ENCODE data around the gene COL28A1. TPM values are rescaled to one million over a fixed set of nuclear protein-coding genes. Genes with fewer than 3 reads are reported as not detected.
A peak's percentile ranks its signal among the peaks of the same experiment; 100 is the strongest.

COL28A1 gene
- polyA plus RNA-seq, 1 donor from 2014 or later: not detected

- Mint-ChIP-seq H3K4me1 (peaks cover 0 to 1% (median 0%) of the 10 kb centered on the region in 3 donors), H3K27me3 (peaks cover 2% of the 10 kb centered on the region), H3K27ac (no peak overlapping the region), H3K9me3 (peaks cover 0 to 5% (median 2%) of the 10 kb centered on the region in 3 donors), H3K36me3 (peaks cover 2% of the 10 kb centered on the region), H3K4me3 (no peak overlapping the region)
These were observed 182.8 kb downstream of the COL28A1 start for GRCh38 chr7:7352845-7353244.

GRCh38 chr7:7351832-7352231, 183.8 kb downstream of the COL28A1 start:
- H3K4me3 Mint-ChIP-seq: no peak overlapping the region
- H3K27ac Mint-ChIP-seq: no peak overlapping the region
- H3K9me3 Mint-ChIP-seq: peaks cover 0 to 5% (median 2%) of the 10 kb centered on the region in 3 donors
- peaks cover 0 to 1% (median 0%) of the 10 kb centered on the region in 3 donors for H3K4me1 Mint-ChIP-seq
- H3K27me3 Mint-ChIP-seq: peaks cover 2% of the 10 kb centered on the region
- H3K36me3 Mint-ChIP-seq: peaks cover 2% of the 10 kb centered on the region

GRCh38 chr7:7351156-7351555, 184.5 kb downstream of the COL28A1 start:
- Mint-ChIP-seq H3K9me3 (peaks cover 0 to 5% (median 2%) of the 10 kb centered on the region in 3 donors), H3K27ac (no peak overlapping the region), H3K4me3 (peak overlapping the region in 1 of 4 donors; percentile 39), H3K36me3 (peaks cover 2% of the 10 kb centered on the region), H3K27me3 (peaks cover 2% of the 10 kb centered on the region), H3K4me1 (peaks cover 0 to 1% (median 0%) of the 10 kb centered on the region in 3 donors)

- Mint-ChIP-seq H3K4me3 (no peak overlapping the region), H3K9me3 (peaks cover 0 to 5% (median 2%) of the 10 kb centered on the region in 3 donors), H3K4me1 (peaks cover 0 to 1% (median 0%) of the 10 kb centered on the region in 3 donors), H3K27ac (no peak overlapping the region), H3K27me3 (peaks cover 7% of the 10 kb centered on the region), H3K36me3 (peaks cover 2% of the 10 kb centered on the region)
These were observed 186.5 kb downstream of the COL28A1 start for GRCh38 chr7:7349156-7349555.

GRCh38 chr7:7347045-7347444, 188.6 kb downstream of the COL28A1 start:
- H3K9me3 Mint-ChIP-seq: peaks cover 0 to 3% (median 2%) of the 10 kb centered on the region in 3 donors
- H3K27ac Mint-ChIP-seq: no peak overlapping the region
- H3K4me1 Mint-ChIP-seq: no peaks in the 10 kb centered on the region
- H3K36me3 Mint-ChIP-seq: peaks cover 3% of the 10 kb centered on the region
- no peak overlapping the region for H3K4me3 Mint-ChIP-seq
- peaks cover 7% of the 10 kb centered on the region for H3K27me3 Mint-ChIP-seq

- Mint-ChIP-seq H3K4me1 (no peaks in the 10 kb centered on the region), H3K4me3 (no peak overlapping the region), H3K9me3 (no peaks in the 10 kb centered on the region), H3K27ac (no peak overlapping the region), H3K36me3 (peaks cover 4% of the 10 kb centered on the region), H3K27me3 (peaks cover 10% of the 10 kb centered on the region)
These were observed 191.1 kb downstream of the COL28A1 start for GRCh38 chr7:7344583-7344982.

- H3K4me3 Mint-ChIP-seq: no peak overlapping the region
- H3K27me3 Mint-ChIP-seq: peaks cover 7% of the 10 kb centered on the region
- H3K9me3 Mint-ChIP-seq: peaks cover 0 to 14% (median 0%) of the 10 kb centered on the region in 3 donors
- H3K4me1 Mint-ChIP-seq: no peaks in the 10 kb centered on the region
- H3K36me3 Mint-ChIP-seq: peaks cover 2% of the 10 kb centered on the region
- no peak overlapping the region for H3K27ac Mint-ChIP-seq
These were observed 199.8 kb downstream of the COL28A1 start for GRCh38 chr7:7335909-7336308.

GRCh38 chr7:7335215-7335614, 200.5 kb downstream of the COL28A1 start:
- H3K36me3 Mint-ChIP-seq: peaks cover under 1% of the 10 kb centered on the region
- no peaks in the 10 kb centered on the region for H3K4me1 Mint-ChIP-seq
- H3K4me3 Mint-ChIP-seq: no peak overlapping the region
- no peak overlapping the region for H3K27ac Mint-ChIP-seq
- H3K9me3 Mint-ChIP-seq: peaks cover 0 to 14% (median 0%) of the 10 kb centered on the region in 3 donors
- peaks cover 4% of the 10 kb centered on the region for H3K27me3 Mint-ChIP-seq

- H3K4me1 Mint-ChIP-seq: peaks cover 0 to 6% (median 2%) of the 10 kb centered on the region in 3 donors
- no peak overlapping the region for H3K4me3 Mint-ChIP-seq
- no peaks in the 10 kb centered on the region for H3K36me3 Mint-ChIP-seq
- H3K9me3 Mint-ChIP-seq: peaks cover 0 to 14% (median 0%) of the 10 kb centered on the region in 3 donors
- no peak overlapping the region for H3K27ac Mint-ChIP-seq
- H3K27me3 Mint-ChIP-seq: peaks cover 4% of the 10 kb centered on the region
These were observed 202.1 kb downstream of the COL28A1 start for GRCh38 chr7:7333610-7334009.

- Mint-ChIP-seq H3K27me3 (peaks cover 4% of the 10 kb centered on the region), H3K36me3 (no peaks in the 10 kb centered on the region)
These were observed 204.2 kb downstream of the COL28A1 start for GRCh38 chr7:7331523-7331922.

GRCh38 chr7:7330997-7331396, 204.7 kb downstream of the COL28A1 start:
- H3K27ac Mint-ChIP-seq: no peak overlapping the region
- peaks cover 0 to 6% (median 2%) of the 10 kb centered on the region in 3 donors for H3K4me1 Mint-ChIP-seq
- H3K4me3 Mint-ChIP-seq: no peak overlapping the region
- no peaks in the 10 kb centered on the region for H3K36me3 Mint-ChIP-seq
- peaks cover 2% of the 10 kb centered on the region for H3K27me3 Mint-ChIP-seq
- H3K9me3 Mint-ChIP-seq: peaks cover 0 to 3% (median 0%) of the 10 kb centered on the region in 3 donors

More at GRCh38 chr7:7331523-7331922, 204.2 kb downstream of the COL28A1 start:
- Mint-ChIP-seq H3K27ac (no peak overlapping the region), H3K4me3 (no peak overlapping the region), H3K4me1 (peaks cover 0 to 6% (median 2%) of the 10 kb centered on the region in 3 donors), H3K9me3 (peaks cover 0 to 5% (median 0%) of the 10 kb centered on the region in 3 donors)

- no peaks in the 10 kb centered on the region for H3K27me3 Mint-ChIP-seq
- H3K27ac Mint-ChIP-seq: no peak overlapping the region
- H3K9me3 Mint-ChIP-seq: no peaks in the 10 kb centered on the region
- no peak overlapping the region for H3K4me3 Mint-ChIP-seq
- peaks cover 0 to 8% (median 6%) of the 10 kb centered on the region in 3 donors for H3K4me1 Mint-ChIP-seq
- no peaks in the 10 kb centered on the region for H3K36me3 Mint-ChIP-seq
These were observed 206.3 kb downstream of the COL28A1 start for GRCh38 chr7:7329326-7329725.

- no peak overlapping the region for H3K4me3 Mint-ChIP-seq
- H3K4me1 Mint-ChIP-seq: peaks cover 10 to 23% (median 16%) of the 10 kb centered on the region in 3 donors
- no peaks in the 10 kb centered on the region for H3K36me3 Mint-ChIP-seq
- H3K27me3 Mint-ChIP-seq: no peaks in the 10 kb centered on the region
- no peaks in the 10 kb centered on the region for H3K9me3 Mint-ChIP-seq
- H3K27ac Mint-ChIP-seq: no peak overlapping the region
These were observed 208.2 kb downstream of the COL28A1 start for GRCh38 chr7:7327423-7327822.

- Mint-ChIP-seq H3K4me3 (no peak overlapping the region), H3K27me3 (no peaks in the 10 kb centered on the region), H3K27ac (no peak overlapping the region), H3K9me3 (no peaks in the 10 kb centered on the region), H3K4me1 (peaks cover 19 to 40% (median 29%) of the 10 kb centered on the region in 3 donors), H3K36me3 (no peaks in the 10 kb centered on the region)
These were observed 211.0 kb downstream of the COL28A1 start for GRCh38 chr7:7324698-7325097.

- Mint-ChIP-seq H3K4me3 (peak overlapping the region in 2 of 4 donors; percentile 10 to 38), H3K4me1 (peaks cover 19 to 40% (median 25%) of the 10 kb centered on the region in 3 donors)
These were observed 211.8 kb downstream of the COL28A1 start for GRCh38 chr7:7323921-7324320.

GRCh38 chr7:7323352-7323751, 212.3 kb downstream of the COL28A1 start:
- H3K9me3 Mint-ChIP-seq: peaks cover 0 to 1% (median 0%) of the 10 kb centered on the region in 3 donors
- peak overlapping the region in 2 of 3 donors; percentile 18 to 36 for H3K27ac Mint-ChIP-seq
- H3K4me3 Mint-ChIP-seq: peak overlapping the region in 1 of 4 donors; percentile 63
- peaks cover 21 to 37% (median 23%) of the 10 kb centered on the region in 3 donors for H3K4me1 Mint-ChIP-seq
- peaks cover 3% of the 10 kb centered on the region for H3K36me3 Mint-ChIP-seq
- no peaks in the 10 kb centered on the region for H3K27me3 Mint-ChIP-seq

More at GRCh38 chr7:7323921-7324320, 211.8 kb downstream of the COL28A1 start:
- Mint-ChIP-seq H3K9me3 (peaks cover 0 to 1% (median 0%) of the 10 kb centered on the region in 3 donors), H3K36me3 (peaks cover 3% of the 10 kb centered on the region), H3K27ac (peak overlapping the region in 1 of 3 donors; percentile 48), H3K27me3 (no peaks in the 10 kb centered on the region)
